ENCODE results near the gene AP1AR.
"Not testable (repeated sequence)": the region's sequence is repeated elsewhere in the genome, so short reads cannot be mapped to it uniquely, and the experiment has no call there.

Gene AP1AR

DNA sequence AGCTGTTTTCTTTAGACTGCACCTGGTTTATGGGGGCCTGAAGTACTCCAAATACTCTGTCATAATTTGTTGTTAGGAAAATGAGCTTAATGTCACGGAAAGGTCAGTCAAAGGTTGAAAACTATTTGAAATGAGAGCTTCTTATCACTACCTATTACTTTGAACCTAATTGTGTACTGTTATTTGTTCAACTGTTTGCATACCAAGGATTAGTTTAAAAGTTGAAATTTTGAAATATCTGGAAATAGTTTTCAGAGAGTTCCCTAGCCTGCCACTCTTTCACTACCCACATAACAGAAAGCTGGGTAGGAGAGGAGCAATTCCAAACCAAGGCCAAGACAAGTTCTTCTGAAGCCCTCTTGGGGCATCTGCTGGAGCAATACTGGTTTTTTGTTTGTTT is 28.0 kb upstream of the AP1AR start:
- Histone ChIP-seq H3K27me3 (peaks cover 7% of the 10 kb centered on the region), H3K4me1 (no peaks in the 10 kb centered on the region), H3K36me3 (no peaks in the 10 kb centered on the region), H3K9me3 (no peaks in the 10 kb centered on the region), H3K4me3 (ENCODE audit: low read depth, low read length) (no peak overlapping the region)
- DNase-seq, result no peak
- TF ChIP-seq, protein P1, sequence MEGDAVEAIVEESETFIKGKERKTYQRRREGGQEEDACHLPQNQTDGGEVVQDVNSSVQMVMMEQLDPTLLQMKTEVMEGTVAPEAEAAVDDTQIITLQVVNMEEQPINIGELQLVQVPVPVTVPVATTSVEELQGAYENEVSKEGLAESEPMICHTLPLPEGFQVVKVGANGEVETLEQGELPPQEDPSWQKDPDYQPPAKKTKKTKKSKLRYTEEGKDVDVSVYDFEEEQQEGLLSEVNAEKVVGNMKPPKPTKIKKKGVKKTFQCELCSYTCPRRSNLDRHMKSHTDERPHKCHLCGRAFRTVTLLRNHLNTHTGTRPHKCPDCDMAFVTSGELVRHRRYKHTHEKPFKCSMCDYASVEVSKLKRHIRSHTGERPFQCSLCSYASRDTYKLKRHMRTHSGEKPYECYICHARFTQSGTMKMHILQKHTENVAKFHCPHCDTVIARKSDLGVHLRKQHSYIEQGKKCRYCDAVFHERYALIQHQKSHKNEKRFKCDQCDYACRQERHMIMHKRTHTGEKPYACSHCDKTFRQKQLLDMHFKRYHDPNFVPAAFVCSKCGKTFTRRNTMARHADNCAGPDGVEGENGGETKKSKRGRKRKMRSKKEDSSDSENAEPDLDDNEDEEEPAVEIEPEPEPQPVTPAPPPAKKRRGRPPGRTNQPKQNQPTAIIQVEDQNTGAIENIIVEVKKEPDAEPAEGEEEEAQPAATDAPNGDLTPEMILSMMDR (IDR thresholded peaks at IDR 0.05; ENCODE audit: low read depth, low read length), result no peak

- peaks cover 7% of the 10 kb centered on the region for H3K27me3 ChIP-seq
- no peaks in the 10 kb centered on the region for H3K4me1 ChIP-seq
- no peak overlapping the region for H3K4me3 ChIP-seq (ENCODE audit: low read depth, low read length)
- no peaks in the 10 kb centered on the region for H3K36me3 ChIP-seq
- TF ChIP-seq, protein P1 (IDR thresholded peaks at IDR 0.05; ENCODE audit: low read depth, low read length), result no peak
- no peaks in the 10 kb centered on the region for H3K9me3 ChIP-seq
- no peak for DNase-seq
Observed at GRCh38 chr4:112206431-112206830, 25.2 kb upstream of the AP1AR start.

DNA sequence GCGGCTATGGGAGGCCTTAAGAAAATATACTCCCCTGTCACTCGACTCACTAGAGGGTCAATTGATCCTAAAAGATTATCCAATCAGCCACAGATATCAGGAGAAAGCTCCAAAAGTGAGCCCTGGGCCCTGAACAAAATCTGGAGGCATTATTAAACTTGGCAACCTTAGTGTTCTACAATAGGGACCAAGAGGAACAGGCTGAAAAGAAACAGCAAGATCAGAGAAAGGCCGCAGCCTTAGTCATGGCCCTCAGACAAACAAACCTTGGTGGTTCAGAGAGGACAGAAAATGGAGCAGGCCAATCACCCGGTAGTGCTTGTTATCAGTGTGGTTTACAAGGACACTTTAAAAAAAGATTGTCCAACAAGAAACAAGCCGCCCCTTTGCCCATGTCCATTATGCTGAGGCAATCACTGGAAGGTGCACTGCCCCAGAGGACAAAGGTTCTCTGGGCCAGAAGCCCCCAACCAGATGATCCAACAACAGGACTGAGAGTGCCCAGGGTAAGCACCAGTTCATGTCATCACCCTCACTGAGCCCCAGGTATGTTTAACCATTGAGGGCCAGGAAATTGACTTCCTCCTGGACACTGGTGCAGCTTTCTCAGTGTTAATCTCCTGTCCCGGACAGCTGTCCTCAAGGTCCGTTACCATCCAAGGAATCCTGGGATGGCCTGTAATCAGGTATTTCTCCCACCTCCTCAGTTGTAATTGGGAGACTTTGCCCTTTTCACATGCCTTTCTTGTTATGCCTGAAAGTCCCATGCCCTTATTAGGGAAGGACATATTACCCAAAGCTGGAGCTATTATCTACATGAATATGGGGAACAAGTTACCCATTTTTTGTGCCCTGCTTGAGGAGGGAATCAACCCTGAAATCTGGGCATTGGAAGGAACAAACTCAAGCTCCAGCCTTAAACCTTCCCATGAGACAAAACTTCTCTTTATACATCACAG is 23.2 kb upstream of the AP1AR start:
- not testable (repeated sequence) for DNase-seq; H3K9me3 ChIP-seq; H3K4me3 ChIP-seq (ENCODE audit: low read depth, low read length); H3K4me1 ChIP-seq; H3K36me3 ChIP-seq; H3K27me3 ChIP-seq

DNA sequence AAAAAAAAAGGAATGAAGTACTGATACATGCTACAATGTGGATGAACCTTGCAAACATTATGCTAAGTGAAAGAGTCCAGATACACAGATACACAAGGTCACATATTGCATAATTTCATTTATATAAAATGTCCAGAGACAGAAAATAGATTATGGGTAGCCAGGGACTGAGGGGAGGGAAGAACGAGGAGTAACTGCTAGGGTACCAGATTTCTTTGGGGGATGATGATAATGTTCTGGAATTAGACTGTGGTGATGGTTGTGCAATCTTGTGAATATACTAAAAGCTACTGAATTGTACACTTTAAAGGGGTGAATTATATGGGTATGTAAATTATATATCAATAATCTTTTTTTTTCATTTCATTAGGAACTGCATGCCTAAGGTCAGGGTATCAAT is 20.8 kb upstream of the AP1AR start:
- Histone ChIP-seq H3K4me1 (no peaks in the 10 kb centered on the region), H3K27me3 (peaks cover 7% of the 10 kb centered on the region), H3K4me3 (ENCODE audit: low read depth, low read length) (no peak overlapping the region), H3K36me3 (no peaks in the 10 kb centered on the region), H3K9me3 (no peaks in the 10 kb centered on the region)
- no peak for DNase-seq
- TF ChIP-seq, protein P1 (IDR thresholded peaks at IDR 0.05; ENCODE audit: low read depth, low read length), result no peak

- Histone ChIP-seq H3K4me3 (ENCODE audit: low read depth, low read length) (no peak overlapping the region), H3K27me3 (peaks cover 2% of the 10 kb centered on the region), H3K4me1 (no peaks in the 10 kb centered on the region), H3K36me3 (no peaks in the 10 kb centered on the region), H3K9me3 (no peaks in the 10 kb centered on the region)
- TF ChIP-seq, protein P1 (IDR thresholded peaks at IDR 0.05; ENCODE audit: low read depth, low read length), result no peak
- no peak for DNase-seq
Observed at GRCh38 chr4:112213091-112213490, 18.5 kb upstream of the AP1AR start.

DNA sequence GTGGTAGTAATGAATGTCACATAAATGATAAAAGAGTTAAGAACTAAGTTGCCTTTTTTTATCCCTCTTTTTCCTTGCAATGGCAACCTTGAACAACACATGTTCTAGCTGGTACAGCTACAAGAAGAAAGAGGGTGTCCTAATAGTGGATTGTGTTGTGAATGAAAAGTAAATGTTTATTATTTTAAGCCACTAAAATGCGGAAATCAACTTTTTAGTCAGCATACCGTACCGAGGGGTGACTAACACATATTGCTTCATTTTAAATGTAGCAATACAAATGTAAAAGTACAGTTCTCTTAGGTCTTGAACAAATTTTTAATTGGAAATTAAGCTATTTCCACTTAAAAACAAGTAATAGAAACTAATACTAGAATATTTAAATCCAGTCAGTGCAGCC is 17.7 kb upstream of the AP1AR start:
- Histone ChIP-seq H3K27me3 (peaks cover 6% of the 10 kb centered on the region), H3K4me1 (no peaks in the 10 kb centered on the region), H3K4me3 (ENCODE audit: low read depth, low read length) (no peak overlapping the region), H3K9me3 (no peaks in the 10 kb centered on the region), H3K36me3 (no peaks in the 10 kb centered on the region)
- TF ChIP-seq, protein P1 (IDR thresholded peaks at IDR 0.05; ENCODE audit: low read depth, low read length), result no peak
- no peak for DNase-seq
